H9 (cell line): ENCODE measurements around the gene BLMH. TPM values are rescaled to one million over a fixed set of nuclear protein-coding genes. Genes with fewer than 3 reads are reported as not detected.

Experiments
- DNase-seq: peaks from one replicate; pipeline ENCODE4 v3.0.0-alpha.2; 2017
- H2AFZ ChIP-seq: one replicate; pipeline ENCODE4 v1.6.1; 2013; ENCODE audit warnings: mild to moderate bottlenecking, low read length, control low read depth, moderate library complexity
- H2AK5ac ChIP-seq: 2 replicates; pipeline ENCODE4 v1.6.1; 2013; ENCODE audit warnings: low read length, control low read depth, mixed read lengths; ENCODE audit not compliant: insufficient read length
- H2BK120ac ChIP-seq: one replicate; pipeline ENCODE4 v1.6.1; 2013; ENCODE audit warnings: low read depth, mild to moderate bottlenecking, low read length, control low read depth, inconsistent platforms; ENCODE audit not compliant: poor library complexity, severe bottlenecking
- H2BK12ac ChIP-seq: 2 replicates; pipeline ENCODE4 v1.6.1; 2013; ENCODE audit warnings: low read length, control low read depth, mixed read lengths, low read depth; ENCODE audit not compliant: insufficient read length
- H2BK15ac ChIP-seq: 2 replicates; pipeline ENCODE4 v1.6.1; 2013; ENCODE audit warnings: low read depth, low read length, control low read depth
- H2BK20ac ChIP-seq: one replicate; pipeline ENCODE4 v1.6.1; 2013; ENCODE audit warnings: low read depth, mild to moderate bottlenecking, low read length, control low read depth, inconsistent platforms; ENCODE audit not compliant: poor library complexity, severe bottlenecking
- H2BK5ac ChIP-seq: 2 replicates; pipeline ENCODE4 v1.6.1; 2013; ENCODE audit warnings: low read length, control low read depth, mixed read lengths; ENCODE audit not compliant: insufficient read length
- H3K14ac ChIP-seq: 2 replicates; pipeline ENCODE4 v1.6.1; 2013; ENCODE audit warnings: low read length, control low read depth; ENCODE audit not compliant: insufficient read depth
- H3K18ac ChIP-seq: 2 replicates; pipeline ENCODE4 v1.6.1; 2013; ENCODE audit warnings: low read depth, mild to moderate bottlenecking, mixed read lengths, low read length, control low read depth; ENCODE audit not compliant: insufficient read length
- H3K23ac ChIP-seq: 2 replicates; pipeline ENCODE4 v1.6.1; 2013; ENCODE audit warnings: low read length, control low read depth, mixed read lengths, low read depth; ENCODE audit not compliant: insufficient read length
- H3K23me2 ChIP-seq: 2 replicates; pipeline ENCODE4 v1.6.1; 2013; ENCODE audit warnings: low read depth, mild to moderate bottlenecking, mixed read lengths, low read length, control low read depth; ENCODE audit not compliant: insufficient read length, poor library complexity, severe bottlenecking
- H3K27ac ChIP-seq: 2 replicates; pipeline ENCODE4 v1.5.1; 2013; ENCODE audit warnings: low read length, control low read depth, mixed read lengths, low read depth; ENCODE audit not compliant: insufficient read length
- H3K27me3 ChIP-seq: 2 replicates; pipeline ENCODE4 v1.6.1; 2013; ENCODE audit warnings: low read length, control low read depth, inconsistent platforms; ENCODE audit not compliant: insufficient read depth
- H3K4ac ChIP-seq: 2 replicates; pipeline ENCODE4 v1.6.1; 2013; ENCODE audit warnings: low read depth, mild to moderate bottlenecking, control low read depth, inconsistent platforms, low read length, moderate library complexity
- H3K4me1 ChIP-seq: 2 replicates; pipeline ENCODE4 v1.6.1; 2013; ENCODE audit warnings: low read length, control low read depth, inconsistent platforms; ENCODE audit not compliant: insufficient read depth
- H3K4me2 ChIP-seq: 2 replicates; pipeline ENCODE4 v1.6.1; 2013; ENCODE audit warnings: low read length, control low read depth, mixed read lengths; ENCODE audit not compliant: insufficient read length, insufficient read depth
- H3K56ac ChIP-seq: 2 replicates; pipeline ENCODE4 v1.6.1; 2013; ENCODE audit warnings: low read depth, mild to moderate bottlenecking, mixed read lengths, low read length, control low read depth; ENCODE audit not compliant: insufficient read length
- H3K79me1 ChIP-seq: 2 replicates; pipeline ENCODE4 v1.6.1; 2013; ENCODE audit warnings: low read depth, mild to moderate bottlenecking, moderate library complexity, low read length, control low read depth, inconsistent platforms; ENCODE audit not compliant: insufficient read depth, poor library complexity, severe bottlenecking
- H3K79me2 ChIP-seq: 2 replicates; pipeline ENCODE4 v1.6.1; 2013; ENCODE audit warnings: low read length, control low read depth, inconsistent platforms; ENCODE audit not compliant: insufficient read depth
- H3K9ac ChIP-seq: 2 replicates; pipeline ENCODE4 v1.6.1; 2013; ENCODE audit warnings: low read length, control low read depth, mixed read lengths; ENCODE audit not compliant: insufficient read length; ENCODE audit errors: extremely low read depth
- H3K9me3 ChIP-seq: one replicate; pipeline ENCODE4 v1.6.1; 2013; ENCODE audit warnings: low read depth, low read length, inconsistent platforms; ENCODE audit not compliant: control insufficient read depth
- H3T11ph ChIP-seq: one replicate; pipeline ENCODE4 v1.6.1; 2013; ENCODE audit warnings: mild to moderate bottlenecking, low read length, control low read depth, inconsistent platforms
- H4K20me1 ChIP-seq: one replicate; pipeline ENCODE4 v1.6.1; 2013; ENCODE audit not compliant: control insufficient read depth, insufficient read length, insufficient read depth
- H4K5ac ChIP-seq: 2 replicates; pipeline ENCODE4 v1.6.1; 2013; ENCODE audit warnings: low read depth, mild to moderate bottlenecking, mixed read lengths, low read length, control low read depth; ENCODE audit not compliant: insufficient read length
- H4K8ac ChIP-seq: replicated peaks from 2 replicates; pipeline ENCODE4 v1.6.1; 2013; ENCODE audit warnings: low read length, control low read depth, mixed read lengths, low read depth; ENCODE audit not compliant: insufficient read length
- H4K91ac ChIP-seq: 2 replicates; pipeline ENCODE4 v1.6.1; 2013; ENCODE audit warnings: low read depth, mild to moderate bottlenecking, moderate library complexity, mixed read lengths, low read length, control low read depth; ENCODE audit not compliant: insufficient read length
- H3K27ac Mint-ChIP-seq, 3 experiments: 2 replicates in 2 of 3; 3 replicates in 1 of 3; pipeline ENCODE4 v1.8.0; 2020 to 2021; ENCODE audit warnings: mixed read lengths in 3 of 3, mild to moderate bottlenecking in 1 of 3, moderate library complexity in 1 of 3
- H3K27me3 Mint-ChIP-seq: 2 replicates; pipeline ENCODE4 v1.8.0; 2021; ENCODE audit warnings: low read depth, mild to moderate bottlenecking, moderate library complexity, mixed read lengths
- H3K36me3 Mint-ChIP-seq, 3 experiments: 2 replicates in 2 of 3; 3 replicates in 1 of 3; pipeline ENCODE4 v1.8.0; 2020 to 2021; ENCODE audit warnings: low read depth in 3 of 3, mixed read lengths in 3 of 3; ENCODE audit not compliant: insufficient read depth in 1 of 3
- H3K4me1 Mint-ChIP-seq, 2 experiments: 2 replicates each; pipeline ENCODE4 v1.8.0; 2020; ENCODE audit warnings: mixed read lengths in 2 of 2
- H3K4me3 Mint-ChIP-seq, 2 experiments: 2 replicates in 1 of 2; 3 replicates in 1 of 2; pipeline ENCODE4 v1.8.0; 2020 to 2021; ENCODE audit warnings: mild to moderate bottlenecking in 2 of 2, mixed read lengths in 2 of 2, moderate library complexity in 1 of 2
- H3K9me3 Mint-ChIP-seq, 2 experiments: 2 replicates in 1 of 2; 3 replicates in 1 of 2; pipeline ENCODE4 v1.8.0; 2020; ENCODE audit warnings: mild to moderate bottlenecking in 2 of 2, mixed read lengths in 2 of 2, moderate library complexity in 1 of 2
- CTCF ChIP-seq: fragments of 200-600 bp; sonication (generic); conservative IDR thresholded peaks from 3 replicates; pipeline ENCODE4 v1.8.0; 2021; ENCODE audit warnings: antibody characterized with exemption, mild to moderate bottlenecking
- WGBS: extraction: QIAGEN DNeasy Blood & Tissue Kit; methylation state at CpG from one replicate; pipeline ENCODE4 v1.1.7; 2013; ENCODE audit warnings: missing lambda C conversion rate, low lambda C conversion rate, mixed read lengths; ENCODE audit not compliant: insufficient read length; ENCODE audit errors: extremely low coverage; 5-methylcytosine and 5-hydroxymethylcytosine counted together
- total RNA-seq: library from RNA; stranded (reverse); gene quantifications from 2 replicates; pipeline ENCODE4 v1.2.1, GENCODE V29; 2021

Gene BLMH
- total RNA-seq, 1 experiment from 2014 or later: 74.7 TPM

- no peak overlapping the region for H2BK20ac ChIP-seq
- H3K4me1 ChIP-seq: no peaks in the 10 kb centered on the region
- peaks cover 5% of the 10 kb centered on the region for H3K23me2 ChIP-seq
- no peak overlapping the region for H3K23ac ChIP-seq
- H2BK120ac ChIP-seq: no peak overlapping the region
- H3K4ac ChIP-seq: no peak overlapping the region
- no peak overlapping the region for H4K5ac ChIP-seq
- H3T11ph ChIP-seq: no peak overlapping the region
- WGBS: no CpG with 5 or more reads among the region's 12 CpGs
- Mint-ChIP-seq H3K27ac (peak overlapping the region in 1 of 3 experiments; percentile 43; a peak in 1 of 7 replicates), H3K4me3 (peak overlapping the region; percentile 34 to 72), H3K9me3 (peaks cover 2 to 4% of the 10 kb centered on the region in 2 experiments; a peak in 4 of 5 replicates), H3K4me1 (peaks cover 27 to 30% of the 10 kb centered on the region in 2 experiments), H3K27me3 (peaks cover 86% of the 10 kb centered on the region), H3K36me3 (peaks cover 0 to 4% (median under 1%) of the 10 kb centered on the region in 3 experiments; a peak in 3 of 7 replicates)
- no peak overlapping the region for H4K8ac ChIP-seq
- H3K14ac ChIP-seq: no peak overlapping the region
- H4K20me1 ChIP-seq: no peaks in the 10 kb centered on the region
- peaks cover 33% of the 10 kb centered on the region; the same call in 1 of the 2 replicates for H3K27me3 ChIP-seq
- H3K18ac ChIP-seq: no peak overlapping the region
- no peak overlapping the region for H4K91ac ChIP-seq
- H3K79me1 ChIP-seq: no peaks in the 10 kb centered on the region
- no peak for TF ChIP-seq CTCF
- H3K9me3 ChIP-seq: no peaks in the 10 kb centered on the region
- H2BK5ac ChIP-seq: no peak overlapping the region
- H3K27ac ChIP-seq: no peak overlapping the region
- H2BK12ac ChIP-seq: no peak overlapping the region
- no peaks in the 10 kb centered on the region for H3K79me2 ChIP-seq
- H3K4me2 ChIP-seq: peak overlapping the region; percentile 68
- H2AK5ac ChIP-seq: no peak overlapping the region
- H3K9ac ChIP-seq: no peak overlapping the region
- H2AFZ ChIP-seq: no peak overlapping the region
- DNase-seq: peak; percentile 32
- H3K56ac ChIP-seq: no peak overlapping the region
- H2BK15ac ChIP-seq: no peak overlapping the region
These were observed 56.8 kb downstream of the BLMH start for GRCh38 chr17:30234964-30235363.
